CD4-positive, alpha-beta T cell treated with Interleukin-17A for 4 hours (primary cell): ENCODE data around the gene TEAD1.

Experiments
- DNase-seq: peaks from one replicate; pipeline ENCODE4 v3.0.0-alpha.2; 2020; ENCODE audit warnings: mixed read lengths

Gene TEAD1

DNA sequence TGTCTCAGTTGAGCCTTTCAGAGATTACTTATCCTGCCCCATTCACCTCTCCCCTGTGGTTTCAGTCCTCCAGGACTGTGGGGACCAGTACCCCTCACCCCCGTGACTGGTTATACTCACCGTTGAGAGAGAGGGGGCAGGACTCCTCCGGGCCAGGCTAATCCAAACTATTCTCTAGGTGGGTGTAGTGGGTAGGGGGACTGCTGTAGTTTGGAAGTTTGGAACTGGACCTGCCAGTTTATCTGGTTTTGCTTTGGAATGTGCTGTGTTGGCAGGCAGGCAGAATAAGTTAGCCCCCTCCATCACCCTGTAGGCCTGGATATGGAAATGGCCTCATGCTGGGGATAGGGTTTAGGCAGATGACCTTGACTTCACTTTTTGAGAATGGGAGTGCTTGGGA is 13.5 kb downstream of the TEAD1 start:
- no peak for DNase-seq

DNA sequence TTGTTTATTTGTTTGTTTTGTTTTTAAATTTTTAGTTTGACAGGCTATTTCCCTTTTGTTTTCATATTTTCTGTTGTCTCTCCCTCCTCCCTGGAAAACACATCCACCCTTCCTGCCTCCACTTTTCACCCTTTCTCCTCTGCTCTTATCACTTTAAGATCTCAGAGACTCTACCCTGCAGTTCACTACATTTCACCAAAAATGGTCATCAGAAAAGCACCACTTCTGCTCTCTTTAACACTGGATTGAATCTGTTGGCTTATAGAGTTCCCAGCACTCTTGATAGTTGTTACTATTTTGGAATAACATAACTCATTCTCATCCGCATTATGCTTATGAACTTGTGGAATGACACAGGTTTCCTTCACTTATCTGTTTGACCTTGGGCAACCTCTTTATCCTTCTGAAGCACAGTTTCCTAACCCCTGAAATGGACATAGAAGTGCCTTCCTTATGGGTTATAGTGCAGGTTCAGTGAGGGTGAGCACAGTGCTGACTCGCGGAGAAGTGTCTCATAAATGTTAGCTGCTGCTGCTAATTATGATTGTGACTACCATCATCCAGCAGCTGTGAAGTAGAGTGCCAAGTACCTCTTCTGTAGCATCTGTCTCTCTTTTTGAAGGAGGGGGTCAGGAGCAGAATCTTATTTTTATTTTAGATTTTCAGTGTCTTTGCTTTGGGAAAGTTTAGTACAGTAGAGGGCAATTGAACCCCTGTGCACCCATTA is 15.0 kb downstream of the TEAD1 start:
- DNase-seq, result no peak

GRCh38 chr11:12690663-12691062 is 16.4 kb downstream of the TEAD1 start:
- no peak for DNase-seq

- DNase-seq, result no peak
Observed at GRCh38 chr11:12691473-12691872, 17.3 kb downstream of the TEAD1 start.

DNA sequence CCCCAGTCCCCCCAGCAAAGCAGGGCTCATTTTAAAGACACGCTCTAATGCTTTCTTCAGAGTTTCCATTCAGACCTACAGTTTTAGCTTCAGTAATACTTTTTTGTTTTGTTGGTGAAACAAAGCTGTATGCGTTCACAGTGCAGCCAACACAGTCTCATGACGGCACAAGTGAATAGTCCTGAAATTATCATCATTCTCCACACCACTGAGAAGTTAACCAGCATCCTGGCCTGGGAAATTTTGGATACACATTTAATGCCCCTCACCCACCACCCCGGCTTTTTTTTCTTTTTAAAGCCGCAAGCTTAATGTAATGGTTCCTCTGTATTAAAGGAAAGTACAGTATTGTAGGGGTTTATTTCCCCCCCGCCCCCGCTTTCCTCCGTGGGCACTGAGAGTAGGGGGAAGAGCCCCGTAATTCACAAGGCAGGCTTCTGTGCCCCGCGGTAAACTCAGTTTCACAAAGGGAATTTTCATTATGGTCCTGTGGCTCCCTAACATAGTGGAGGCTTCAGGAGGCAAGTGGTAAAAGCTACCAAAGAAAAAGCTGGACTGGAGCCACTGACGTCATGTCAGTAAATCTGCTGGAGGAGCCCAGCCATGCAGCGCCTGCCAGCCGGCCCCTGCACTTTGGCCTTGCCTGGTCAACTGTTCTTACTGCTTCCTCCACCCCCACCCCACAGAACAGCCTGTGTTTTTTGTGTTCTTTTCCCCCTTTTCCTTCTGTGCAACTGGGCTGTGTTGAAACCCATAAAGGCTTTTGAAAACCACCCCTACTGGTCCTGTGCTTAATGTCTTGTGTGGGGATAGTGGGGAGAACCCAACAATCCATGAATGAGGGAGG is 18.2 kb downstream of the TEAD1 start:
- DNase-seq, result no peak

DNA sequence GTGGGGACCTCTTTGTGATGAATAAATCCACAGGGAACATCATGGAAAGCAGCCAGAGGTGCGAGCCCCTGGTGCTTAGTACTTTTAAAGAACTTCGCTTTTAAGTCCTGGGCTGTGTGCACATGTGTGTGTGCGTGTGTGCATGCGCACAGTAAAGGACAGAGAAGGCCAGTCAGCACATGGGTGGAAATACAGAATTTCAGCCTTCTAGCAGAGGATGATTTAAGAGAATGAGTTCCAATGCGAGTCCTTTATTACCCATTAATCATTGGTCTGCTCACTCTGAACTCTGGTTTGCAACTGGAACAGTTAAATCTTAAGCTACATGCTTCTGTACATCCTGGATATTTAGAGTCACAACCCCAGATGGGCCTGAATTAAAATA is 18.9 kb downstream of the TEAD1 start:
- DNase-seq, result no peak

GRCh38 chr11:12693479-12694182 is 19.4 kb downstream of the TEAD1 start:
- no peak for DNase-seq

GRCh38 chr11:12694183-12694531 is 19.9 kb downstream of the TEAD1 start:
- no peak for DNase-seq

GRCh38 chr11:12695221-12695794 is 21.1 kb downstream of the TEAD1 start:
- DNase-seq, result no peak

DNA sequence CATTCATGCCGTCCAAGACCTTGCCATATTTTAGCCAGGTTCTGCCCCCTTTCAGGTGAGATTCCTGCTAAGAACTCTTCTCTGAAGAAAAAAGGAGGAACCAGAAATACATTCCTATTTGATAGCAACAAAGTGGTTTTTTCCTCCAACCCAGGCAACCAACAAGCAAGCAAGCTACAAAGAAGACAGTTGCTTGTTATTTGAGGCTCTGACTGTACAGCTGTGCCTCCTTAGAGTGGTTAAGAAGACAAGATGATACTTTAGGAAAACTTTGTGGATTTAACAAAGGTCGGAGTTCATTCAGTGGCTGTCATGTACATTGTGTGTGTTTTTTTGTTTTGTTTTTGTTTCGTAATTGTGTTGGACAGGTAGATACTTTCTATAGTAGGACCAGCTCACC is 21.7 kb downstream of the TEAD1 start:
- DNase-seq, result no peak

GRCh38 chr11:12696911-12697581 is 22.8 kb downstream of the TEAD1 start:
- no peak for DNase-seq

- no peak for DNase-seq
Observed at GRCh38 chr11:12698048-12698447, 23.8 kb downstream of the TEAD1 start.

DNA sequence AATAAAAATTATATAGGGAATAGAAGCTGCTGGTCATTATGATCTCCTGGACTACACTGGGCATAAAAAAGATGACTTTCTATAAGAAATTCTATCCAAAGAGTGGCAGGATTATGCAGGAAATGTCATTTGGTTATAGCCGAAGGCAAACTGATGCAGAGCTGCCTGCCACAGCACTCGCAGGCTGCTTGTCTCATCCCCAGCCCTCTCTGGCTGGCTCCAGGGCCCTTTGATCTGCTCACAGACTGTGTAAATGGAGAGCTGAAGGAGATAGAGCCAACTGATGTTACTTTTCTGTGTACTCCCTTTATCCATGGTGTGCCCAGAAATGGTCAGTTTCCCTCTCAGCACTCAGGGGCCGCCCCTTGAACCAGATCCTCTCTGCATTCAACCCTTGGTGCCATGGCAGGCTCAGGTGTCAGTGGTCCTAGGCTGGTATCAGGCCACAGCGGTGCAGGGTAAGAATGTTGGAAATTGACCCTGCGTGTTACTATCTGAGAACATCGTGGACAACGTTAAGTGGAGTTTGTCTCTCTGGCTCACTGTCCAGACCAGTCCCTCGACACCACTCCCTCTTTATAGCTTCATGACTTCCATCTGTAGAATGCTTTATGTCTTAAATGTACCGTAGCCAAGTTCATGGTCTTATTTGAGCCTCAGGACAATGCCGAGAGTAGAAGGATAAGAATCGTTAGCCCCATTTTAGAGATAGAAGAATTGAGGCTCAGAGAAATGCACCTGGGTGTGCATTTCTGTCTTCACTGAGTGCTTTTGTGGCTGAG is 27.8 kb downstream of the TEAD1 start:
- no peak for DNase-seq

DNA sequence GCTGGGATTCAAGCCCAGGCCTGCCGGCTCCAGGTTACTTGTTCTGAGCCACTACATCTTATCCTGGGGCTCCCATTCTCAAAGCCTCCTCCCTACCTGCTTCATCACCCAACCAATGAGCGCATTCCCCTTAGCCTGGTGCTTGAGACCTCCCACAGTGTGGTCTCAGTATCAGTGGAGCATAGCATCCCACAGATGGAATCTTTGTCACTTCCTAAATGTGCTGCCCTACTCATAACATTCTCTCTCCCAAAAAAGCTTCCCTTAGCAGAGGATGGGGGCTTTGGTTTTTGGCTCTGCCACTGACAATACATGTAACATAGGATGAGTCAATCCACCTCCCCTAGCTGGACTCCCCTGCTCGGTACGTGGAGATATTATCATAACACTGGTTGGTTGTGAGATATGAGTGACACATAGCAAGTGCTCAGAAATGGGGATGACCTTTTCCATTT is 28.8 kb downstream of the TEAD1 start:
- no peak for DNase-seq

DNA sequence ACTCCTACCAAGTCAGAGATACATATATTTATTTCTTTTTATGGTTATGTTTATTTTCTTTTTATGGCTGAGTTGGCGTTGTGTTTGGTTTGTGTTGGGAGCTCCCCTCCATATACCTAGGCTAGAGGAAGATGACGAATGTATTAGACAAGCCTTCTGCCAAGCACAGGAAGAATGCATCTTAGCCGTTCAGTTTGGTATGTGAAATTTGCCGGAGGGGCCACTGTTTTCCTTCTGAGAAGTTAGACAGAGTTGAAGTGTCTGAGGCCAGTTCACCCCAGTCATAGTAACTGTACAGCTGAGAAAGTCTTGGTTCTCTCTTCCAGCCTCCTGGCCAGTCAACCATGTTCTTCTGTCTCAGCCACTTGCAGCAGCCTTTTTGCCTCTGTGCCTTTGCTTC is 29.8 kb downstream of the TEAD1 start:
- DNase-seq, result no peak

- no peak for DNase-seq
Observed at GRCh38 chr11:12705874-12706273, 31.7 kb downstream of the TEAD1 start.

- DNase-seq, result no peak
Observed at GRCh38 chr11:12706545-12707499, 32.6 kb downstream of the TEAD1 start.

DNA sequence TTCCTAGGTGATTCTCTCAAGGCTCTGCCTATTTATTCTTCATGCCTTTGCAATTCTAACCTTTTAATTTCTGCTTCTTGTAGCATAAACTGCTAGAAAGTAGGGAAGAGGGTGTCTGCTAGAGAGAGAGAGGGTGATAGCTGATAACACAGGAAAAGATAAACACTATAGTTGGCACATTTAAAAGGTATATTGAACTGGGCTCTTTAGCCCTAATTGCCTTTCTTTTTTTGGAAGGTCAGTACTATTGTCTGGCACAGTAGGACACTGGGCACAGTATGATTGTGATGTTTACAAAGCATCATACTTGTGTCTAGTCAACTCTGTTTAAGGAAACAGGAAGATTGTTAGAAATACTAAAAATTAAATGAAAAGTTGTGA is 33.3 kb downstream of the TEAD1 start:
- no peak for DNase-seq

DNA sequence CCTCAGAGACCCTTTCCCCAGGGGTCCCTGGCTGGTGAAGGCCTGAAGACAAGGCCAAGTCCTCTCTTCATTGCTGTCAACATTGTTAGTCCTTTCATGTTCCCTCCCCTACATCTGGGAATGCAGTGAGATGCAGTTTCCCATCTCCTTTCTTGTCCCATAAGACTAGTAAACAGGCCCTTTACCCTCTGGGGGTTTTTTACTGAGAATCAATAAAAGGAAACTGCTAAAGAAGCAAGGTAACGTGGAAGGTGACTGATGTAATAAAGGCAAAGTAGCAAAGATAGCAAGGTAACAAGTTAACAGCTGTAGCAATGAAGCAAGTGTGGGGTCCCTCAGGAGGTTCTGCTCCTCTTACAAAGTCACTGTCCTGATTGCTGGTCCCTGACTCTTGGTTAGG is 37.3 kb downstream of the TEAD1 start:
- DNase-seq, result no peak

DNA sequence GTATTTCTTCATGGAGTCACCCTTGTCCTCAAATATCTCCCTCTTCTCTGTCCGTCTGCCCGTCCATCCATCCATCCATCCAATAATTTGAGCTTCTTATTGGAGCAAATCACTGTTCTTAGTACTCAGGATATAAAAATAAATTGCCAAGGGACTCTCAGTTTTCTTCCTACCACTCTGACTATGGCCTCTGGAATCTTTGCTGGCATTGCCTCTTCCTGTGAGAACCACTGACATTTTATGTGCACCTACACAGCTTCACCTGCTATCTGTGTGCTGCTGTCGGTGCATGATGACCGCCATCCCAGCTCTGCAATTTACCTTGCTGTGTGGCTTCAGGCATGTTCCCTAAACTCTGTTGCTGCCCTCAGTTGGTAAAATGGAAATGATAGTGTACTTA is 37.9 kb downstream of the TEAD1 start:
- no peak for DNase-seq

DNA sequence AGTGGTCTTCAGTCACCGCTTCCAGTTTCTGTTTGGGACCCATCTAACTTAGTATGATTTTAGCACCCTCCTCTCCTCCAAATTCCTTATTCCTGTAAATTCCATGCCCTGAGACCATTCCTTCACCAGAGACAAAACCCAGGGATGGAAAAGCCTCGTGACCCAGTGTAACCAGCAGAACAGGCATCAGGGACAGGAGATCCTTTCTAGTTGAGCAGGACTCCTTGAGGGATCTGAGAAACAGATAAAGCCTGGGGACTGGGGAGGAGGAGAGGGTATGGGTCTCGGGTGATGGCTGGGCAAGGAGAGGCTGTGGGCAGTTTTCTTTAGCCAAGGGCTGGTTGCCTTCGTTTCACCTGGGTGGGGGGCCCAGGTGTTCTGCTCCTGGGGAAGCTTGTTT is 40.9 kb downstream of the TEAD1 start:
- no peak for DNase-seq
